Stimulated activated CD4-positive, alpha-beta T cell treated with anti-CD3 and anti-CD28 coated beads, TNF-alpha, amount 100 ng/mL, for 1 hour (primary cell): Measurements from ENCODE around the gene AP3D1.
"Not testable (repeated sequence)": the region's sequence is repeated elsewhere in the genome, so short reads cannot be mapped to it uniquely, and the experiment has no call there.

Experiments
- DNase-seq, 3 donors: peaks; one replicate each; pipeline ENCODE4 v3.0.0-alpha.2; 2020; ENCODE audit warnings: low read depth in 3 of 3, low spot score in 1 of 3

The AP3D1 gene

DNA sequence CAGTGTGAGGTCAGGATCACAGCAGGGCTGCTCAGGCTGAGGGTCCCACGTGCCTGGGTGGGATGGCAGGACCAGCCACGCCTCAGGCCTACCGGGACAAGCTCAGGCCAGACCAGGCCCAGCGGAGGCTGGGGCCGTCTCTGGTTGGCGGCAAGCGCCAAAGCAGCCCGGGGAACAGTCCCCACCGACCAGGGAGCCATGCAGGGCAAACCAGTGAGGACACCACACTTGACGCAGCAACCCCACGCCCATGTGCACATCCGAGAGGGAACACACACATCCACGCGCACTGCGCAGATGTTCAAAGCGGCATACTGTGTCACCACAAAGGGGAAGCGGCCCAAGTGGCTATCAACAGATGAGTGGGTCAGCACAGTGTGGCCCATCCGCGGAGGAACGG lies 39.5 kb downstream of the AP3D1 start:
- DNase-seq: no peak

DNA sequence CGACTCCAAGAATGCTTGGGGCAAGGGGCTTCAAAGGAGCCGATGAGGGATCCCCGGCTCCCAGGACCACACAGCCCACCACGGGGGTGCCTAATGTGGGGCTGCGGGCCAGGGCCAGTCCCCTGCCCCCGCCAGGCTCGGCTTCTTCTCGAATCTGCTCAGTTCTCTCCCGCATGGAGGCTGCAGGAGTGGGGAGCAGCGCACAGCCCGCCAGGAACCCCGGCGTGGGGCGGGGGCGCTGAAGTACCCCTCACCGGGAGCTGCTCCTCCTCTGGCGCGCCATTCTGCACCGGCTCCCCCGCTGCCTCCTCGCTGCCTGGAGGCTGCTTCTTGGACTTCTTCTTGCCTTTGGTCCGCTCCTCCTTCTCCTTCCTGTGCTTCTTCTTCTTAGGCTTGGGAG lies 39.9 kb downstream of the AP3D1 start:
- no peak for DNase-seq

DNA sequence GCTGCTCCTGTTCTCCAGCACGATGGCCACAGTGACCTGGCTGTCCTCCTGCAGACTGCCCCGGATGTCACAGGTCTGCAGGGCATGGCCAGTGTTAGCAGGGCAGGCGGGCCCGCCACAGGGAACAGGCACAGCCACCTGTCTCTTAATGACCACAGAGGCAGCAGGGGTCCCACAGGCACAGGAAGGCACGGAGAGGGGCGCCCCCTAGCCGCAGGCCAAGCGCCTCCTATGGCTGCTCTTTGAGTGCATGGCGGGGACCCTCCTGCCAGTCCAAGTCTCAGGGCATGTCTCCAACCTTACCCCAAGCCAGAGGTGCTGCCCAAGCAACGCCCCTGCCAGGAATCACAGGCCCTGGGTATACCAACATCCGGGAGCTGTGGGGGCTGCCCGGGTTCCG lies 40.5 kb downstream of the AP3D1 start:
- no peak for DNase-seq

DNA sequence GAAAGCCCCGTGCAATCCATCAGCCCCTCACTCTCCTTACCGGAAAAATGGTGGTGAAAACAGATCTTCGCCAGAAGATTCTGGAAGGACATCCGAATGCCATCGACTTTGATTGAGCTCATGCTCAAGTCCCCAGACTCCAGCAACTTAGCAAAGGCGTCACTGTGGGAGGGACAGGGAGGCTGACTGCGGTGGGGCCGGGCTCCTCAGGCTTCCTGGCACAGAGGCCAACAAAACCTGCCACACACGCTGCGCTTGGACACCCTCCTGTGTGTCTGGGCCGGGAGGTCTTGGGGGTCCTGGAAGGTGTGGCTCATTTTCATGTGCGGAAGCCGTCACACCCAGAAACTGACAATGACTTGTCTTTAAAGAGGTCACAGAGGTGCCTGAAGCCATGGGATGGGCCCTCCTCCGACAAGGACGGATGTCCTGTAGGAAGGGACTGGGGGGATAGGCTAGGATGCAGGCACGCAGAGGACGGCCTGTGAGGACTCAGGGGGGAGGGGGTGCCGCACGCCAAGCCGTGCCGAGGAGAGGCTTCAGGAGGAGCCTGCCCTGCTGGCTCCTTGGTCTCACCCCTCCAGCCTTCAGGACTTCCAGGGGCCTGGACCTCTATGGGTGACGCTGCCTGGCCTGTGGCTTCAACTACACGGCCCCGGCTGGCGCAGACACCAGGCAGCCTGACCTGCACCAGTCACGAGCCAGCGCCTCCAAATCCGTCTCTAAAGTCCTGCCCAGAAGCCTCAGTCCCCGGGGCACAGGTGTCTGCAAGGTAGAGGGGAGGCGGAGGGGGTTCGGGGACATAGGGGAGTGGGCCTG lies 42.1 kb downstream of the AP3D1 start:
- DNase-seq: no peak

DNA sequence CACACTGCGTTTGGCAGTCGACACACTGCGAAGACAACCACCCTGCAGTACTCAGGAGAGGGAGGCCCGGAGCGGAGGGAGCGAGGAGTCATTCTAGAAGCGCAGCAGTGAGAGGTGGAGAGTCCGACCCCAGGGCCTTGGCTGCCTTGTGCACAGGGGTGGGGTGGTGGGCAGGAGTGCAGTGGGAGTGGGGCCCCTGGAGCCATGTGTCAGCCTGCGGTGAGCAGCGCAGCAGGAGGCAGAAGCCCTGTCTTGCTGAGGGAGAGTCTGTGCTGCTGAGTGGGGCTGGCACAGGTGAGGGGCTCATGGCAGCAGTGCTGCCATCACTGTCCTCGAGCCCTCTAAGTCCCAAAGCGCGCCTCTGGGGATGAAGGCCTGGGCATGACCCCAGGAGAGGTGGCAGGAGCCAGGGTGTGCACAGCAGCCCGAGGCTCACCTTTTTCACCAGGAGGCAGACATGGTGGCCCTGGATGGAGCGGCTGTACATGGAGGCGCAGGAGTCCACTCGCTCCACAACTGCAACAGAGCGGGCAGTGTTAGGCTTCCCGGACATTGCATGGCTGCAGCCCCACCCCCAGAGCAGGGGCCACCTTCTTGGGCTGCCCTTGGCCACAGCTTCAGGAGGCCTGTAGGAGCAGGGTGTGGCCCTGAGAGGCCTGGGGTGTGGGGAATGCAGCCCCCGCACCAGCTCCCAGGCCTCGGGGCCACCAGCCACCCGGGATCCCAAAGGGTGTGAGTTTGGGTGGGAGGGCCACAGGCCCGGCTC lies 42.9 kb downstream of the AP3D1 start:
- DNase-seq: no peak

DNA sequence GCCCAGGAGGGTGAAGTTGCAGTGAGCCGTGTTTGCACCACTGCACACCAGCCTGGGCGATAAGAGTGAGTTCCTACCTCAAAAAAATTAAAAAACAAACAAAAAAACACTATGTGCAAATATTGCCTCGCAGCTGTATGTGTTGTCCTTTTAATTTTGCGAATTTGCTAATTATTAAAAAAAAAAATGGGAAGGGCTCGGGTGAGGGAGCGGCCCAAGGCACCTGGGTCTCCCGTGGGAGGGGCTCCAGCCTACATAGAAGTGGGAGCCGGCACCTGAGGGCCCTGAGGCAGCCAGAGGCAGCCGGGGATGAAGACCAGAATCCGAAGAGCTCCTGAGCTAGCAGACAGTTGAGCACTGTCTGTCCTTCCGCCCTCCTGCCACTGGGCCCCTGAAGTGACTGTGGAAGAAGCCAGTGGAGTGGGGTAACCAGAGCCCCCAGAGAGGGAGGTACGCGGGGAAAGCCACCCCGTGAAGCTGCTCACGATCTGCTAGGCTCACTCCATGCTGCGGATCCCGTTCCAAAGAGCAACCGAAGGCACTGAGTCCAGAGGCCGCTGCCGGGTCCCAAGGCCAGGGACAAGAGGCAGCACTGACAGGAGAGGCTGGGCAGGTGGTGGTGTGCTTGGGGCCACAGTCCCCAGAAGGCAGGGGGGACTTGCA lies 48.2 kb downstream of the AP3D1 start:
- no peak for DNase-seq

DNA sequence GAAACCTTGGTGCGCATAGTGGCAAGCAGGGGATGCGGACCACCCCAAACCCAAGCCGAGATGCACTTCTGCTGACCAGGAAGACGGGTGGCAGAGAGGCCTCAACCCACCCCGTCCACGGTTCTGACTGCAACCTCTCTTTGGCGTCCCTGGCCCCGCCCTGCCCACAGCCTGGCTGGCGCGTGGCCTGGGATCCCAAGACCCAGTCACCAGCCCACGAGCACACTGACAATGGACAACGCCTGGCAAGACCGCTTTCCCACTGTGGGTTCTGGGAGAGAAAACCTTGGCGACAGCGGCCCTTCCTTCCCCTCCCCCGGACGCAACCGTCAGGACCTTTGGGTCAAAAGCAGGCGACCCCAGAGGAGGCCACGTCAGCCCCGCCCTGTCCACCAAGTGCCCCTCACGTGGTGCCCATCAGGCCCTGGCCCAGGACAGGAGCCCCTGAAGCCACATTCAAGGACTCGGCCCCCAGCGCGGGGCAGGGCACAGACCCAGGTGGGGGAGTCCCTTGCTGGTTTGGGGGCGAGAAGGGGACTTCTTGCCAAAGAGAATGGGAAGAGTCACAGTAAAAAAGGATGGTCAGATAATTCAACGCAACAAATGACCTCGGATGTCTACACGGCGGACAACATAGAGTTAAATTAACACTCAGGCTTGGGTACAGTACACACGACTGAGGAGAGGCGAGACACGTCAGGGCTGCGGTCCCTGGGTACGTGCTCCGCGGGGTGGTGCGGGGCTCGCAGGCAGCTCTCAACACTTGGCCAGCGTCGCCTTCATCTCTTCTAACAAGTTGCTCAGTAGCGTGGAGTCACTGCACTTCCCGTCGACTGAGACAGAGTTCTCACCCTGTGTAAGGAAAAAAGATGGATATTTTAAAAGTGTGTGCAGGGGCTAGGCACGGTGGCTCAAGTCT lies 49.7 kb downstream of the AP3D1 start:
- no peak for DNase-seq

DNA sequence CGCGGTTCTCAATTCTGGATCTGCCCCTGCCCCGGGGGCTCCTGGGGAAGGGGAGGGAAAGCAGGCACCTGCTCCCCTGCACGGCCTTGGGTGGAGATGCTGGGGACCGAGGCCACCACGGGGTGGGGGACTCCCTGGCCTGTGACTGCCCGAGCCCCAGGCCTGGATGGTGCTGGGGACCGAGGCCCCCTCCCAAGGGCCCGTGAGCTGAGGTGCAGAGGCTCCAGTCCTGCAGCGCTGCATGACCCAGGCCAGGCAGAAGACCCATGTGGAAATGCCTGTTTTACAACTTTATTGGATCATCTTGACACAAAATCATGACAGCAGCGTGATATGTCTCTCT lies 50.7 kb downstream of the AP3D1 start:
- DNase-seq: no peak

DNA sequence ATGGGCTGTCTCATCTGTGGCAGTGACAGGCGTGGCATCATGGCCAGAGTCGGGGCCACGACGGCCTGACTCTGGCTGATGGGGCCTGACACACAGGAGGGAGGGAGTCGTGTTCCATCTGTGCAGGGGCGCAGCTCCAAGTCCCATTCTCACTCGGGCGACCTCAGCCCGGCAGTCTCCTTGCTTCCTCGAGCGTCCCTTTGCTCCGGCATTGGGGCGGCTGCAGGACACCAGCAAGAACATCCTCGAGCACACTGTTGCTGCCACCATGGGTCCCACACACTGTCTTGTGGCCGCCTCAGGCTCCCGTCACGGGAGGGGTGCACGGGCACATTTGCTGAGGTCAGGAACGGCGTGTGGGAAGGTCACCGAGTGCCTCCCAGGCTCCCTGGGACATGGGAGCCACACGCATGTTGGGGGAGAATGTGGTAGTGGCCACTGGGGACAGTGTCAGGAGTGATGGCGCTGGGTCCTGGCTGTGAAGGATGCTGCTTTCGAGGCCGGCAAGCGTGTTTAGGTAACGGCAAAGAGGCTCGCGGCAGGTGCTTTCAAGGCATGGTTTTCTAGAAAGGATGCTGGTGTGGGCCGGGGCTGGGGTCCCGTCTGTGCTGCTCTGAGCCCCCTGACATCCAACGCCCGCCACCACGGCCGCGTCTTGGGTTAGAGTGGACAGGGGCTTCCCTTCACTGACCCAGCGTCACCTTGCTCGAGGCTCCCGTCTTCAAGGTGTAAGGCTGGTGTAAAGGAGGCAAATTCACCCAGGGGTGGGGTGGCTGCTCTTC lies 51.2 kb downstream of the AP3D1 start:
- DNase-seq: no peak

DNA sequence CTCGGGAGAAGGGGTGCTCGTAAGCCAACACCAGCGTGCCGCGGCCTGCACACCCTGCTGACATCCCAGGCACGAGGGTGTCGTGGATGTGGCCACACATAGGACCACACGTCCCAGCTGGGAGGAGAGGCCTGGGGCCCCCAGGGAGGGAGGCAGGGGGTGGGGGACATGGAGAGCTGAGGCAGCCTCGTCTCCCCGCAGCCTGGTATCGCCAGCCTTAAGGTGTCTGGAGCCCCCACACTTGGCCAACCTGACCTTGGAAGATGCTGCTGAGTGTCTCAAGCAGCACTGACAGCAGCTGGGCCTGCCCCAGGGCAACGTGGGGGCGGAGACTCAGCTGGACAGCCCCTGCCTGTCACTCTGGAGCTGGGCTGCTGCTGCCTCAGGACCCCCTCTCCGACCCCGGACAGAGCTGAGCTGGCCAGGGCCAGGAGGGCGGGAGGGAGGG lies 52.3 kb downstream of the AP3D1 start:
- DNase-seq: no peak

DNA sequence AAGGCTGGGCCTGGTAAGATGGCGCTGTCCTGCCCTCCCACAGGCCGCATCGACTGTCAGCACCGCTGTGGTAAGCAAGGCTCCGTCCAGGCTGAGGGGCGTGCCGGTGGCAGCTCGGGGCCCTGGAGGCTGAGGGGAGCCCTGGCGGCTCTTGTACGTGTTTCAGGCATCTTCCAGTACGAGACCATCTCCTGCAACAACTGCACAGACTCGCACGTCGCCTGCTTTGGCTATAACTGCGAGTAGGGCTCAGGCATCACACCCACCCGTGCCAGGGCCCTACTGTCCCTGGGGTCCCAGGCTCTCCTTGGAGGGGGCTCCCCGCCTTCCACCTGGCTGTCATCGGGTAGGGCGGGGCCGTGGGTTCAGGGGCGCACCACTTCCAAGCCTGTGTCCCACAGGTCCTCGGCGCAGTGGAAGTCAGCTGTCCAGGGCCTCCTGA lies 53.5 kb downstream of the AP3D1 start:
- no peak for DNase-seq

DNA sequence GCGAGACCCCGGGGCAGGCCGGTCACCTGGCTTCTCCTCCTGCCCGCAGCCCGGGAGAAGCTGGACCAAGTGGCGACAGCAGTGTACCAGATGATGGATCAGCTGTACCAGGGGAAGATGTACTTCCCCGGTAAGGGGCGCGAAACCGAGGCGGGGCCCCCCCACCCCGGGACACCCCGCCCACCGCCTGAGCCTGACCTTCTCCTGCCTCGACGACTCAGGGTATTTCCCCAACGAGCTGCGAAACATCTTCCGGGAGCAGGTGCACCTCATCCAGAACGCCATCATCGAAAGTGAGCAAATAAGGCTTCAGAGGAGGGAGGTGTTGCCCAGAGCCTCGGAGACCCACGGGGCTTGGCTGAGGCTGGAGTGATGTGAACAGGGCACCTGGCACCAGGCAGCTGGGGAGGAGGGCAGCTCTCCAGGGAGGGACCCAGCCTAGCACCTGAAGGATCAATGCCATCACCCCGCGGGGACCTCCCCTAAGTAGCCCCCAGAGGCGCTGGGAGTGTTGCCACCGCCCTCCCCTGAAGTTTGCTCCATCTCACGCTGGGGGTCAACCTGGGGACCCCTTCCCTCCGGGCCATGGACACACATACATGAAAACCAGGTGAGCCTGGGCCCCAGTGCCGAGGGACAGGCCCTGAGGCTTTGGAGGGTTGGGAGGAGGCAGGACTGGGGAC lies 54.0 kb downstream of the AP3D1 start:
- no peak for DNase-seq

DNA sequence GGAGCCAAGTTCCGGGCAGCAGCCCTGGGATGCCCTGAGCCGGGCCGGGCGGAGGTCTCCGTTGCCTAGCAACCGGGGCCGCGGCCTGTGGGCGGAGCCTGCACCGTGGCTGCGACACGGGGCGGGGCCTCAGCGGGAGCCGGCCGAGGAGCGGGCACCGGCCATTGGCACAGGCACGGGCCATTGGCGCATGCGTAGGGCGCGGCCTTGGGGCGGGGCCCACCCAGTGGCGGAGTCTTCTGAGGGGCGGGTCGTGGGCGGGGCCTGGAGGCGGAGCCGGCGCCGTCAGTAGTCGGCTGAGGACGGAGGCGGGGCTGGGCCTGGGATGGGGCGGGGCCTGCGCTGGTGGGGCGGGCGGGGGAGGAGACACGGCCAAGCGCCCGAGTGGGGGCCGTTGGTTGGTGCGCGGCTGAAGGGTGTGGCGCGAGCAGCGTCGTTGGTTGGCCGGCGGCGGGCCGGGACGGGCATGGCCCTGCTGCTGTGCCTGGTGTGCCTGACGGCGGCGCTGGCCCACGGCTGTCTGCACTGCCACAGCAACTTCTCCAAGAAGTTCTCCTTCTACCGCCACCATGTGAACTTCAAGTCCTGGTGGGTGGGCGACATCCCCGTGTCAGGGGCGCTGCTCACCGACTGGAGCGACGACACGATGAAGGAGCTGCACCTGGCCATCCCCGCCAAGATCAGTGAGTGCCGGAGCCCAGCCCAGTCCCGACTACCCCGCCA lies 54.7 kb downstream of the AP3D1 start, which contains the start of gene IZUMO4:
Gene IZUMO4, plus strand, starts transcription at position 436 of the 723 bp plus-strand sequence. Its CDS starts 31 bp downstream, at position 467.
- DNase-seq: peak; percentile 100

DNA sequence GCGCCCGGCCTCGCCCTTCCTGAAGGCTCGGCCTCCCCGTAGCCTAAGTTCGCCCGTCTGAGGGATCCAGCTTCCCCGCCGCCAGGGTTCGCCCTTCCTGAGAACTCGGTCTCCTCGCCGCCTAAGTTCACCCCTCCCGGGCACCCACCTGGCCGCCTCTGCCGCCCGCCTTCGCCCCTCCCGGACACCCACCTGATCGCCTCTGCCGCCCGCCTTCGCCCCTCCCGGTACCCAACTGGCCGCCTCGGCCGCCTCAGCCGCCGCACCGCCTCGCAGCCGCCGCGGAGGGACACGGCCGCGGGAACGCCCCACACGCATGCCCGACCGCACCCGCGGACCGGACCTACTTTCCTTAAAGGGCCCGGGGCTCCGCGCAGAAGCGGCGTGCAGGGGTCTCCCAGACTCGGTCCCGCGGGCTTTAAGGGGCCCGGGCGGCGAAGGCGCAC lies 55.3 kb downstream of the AP3D1 start, which contains the start of gene MOB3A:
Gene MOB3A, minus strand, starts transcription at position 293 of the 446 bp plus-strand sequence. CDS start 17,766 bp downstream, outside the sequence.
- peak in 2 of 3 donors; percentile 77 to 80 for DNase-seq

DNA sequence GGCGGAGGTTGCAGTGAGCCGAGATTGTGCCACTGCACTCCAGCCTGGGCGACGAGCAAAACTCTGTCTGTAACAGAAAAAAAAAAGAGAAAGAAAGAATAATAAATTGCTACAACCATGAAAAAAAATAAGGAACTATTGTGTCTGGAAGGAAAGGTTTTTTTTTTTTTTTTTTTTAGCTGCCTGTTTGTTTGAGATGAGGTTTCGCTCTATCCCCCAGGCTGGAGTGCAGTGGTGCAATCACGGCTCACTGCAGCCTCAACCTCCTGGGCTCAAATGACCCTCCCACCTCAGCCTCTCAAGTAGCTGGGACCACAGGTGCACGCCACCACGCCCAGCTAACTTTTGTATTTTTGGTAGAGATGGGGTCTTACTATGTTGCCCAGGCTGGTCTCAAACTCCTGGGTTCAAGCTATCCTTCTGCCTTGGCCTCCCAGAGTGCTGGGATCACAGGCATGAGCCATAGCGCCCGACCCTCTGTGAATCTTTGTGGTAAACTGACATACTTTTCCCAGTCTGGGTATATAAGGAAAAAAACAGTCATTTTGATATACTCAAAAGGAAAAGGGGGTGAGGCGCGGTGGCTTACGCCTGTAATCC lies 59.3 kb downstream of the AP3D1 start:
- DNase-seq: not testable (repeated sequence)

DNA sequence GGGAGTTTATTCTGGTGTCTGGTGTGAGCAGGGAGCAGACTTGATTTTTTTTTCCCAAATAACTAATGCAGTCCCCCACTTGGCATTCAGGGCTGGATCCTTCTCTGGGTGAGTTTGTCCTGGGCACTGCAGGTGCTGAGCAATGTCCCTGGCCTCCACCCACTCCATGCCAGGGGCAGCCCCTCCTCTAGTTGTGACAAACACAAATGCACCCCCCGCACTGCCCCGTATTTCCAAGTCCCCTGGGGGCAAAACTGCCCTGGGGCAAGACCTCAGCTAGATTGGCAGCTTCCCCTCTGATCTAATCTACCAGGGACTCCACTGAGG lies 61.7 kb downstream of the AP3D1 start:
- no peak for DNase-seq

DNA sequence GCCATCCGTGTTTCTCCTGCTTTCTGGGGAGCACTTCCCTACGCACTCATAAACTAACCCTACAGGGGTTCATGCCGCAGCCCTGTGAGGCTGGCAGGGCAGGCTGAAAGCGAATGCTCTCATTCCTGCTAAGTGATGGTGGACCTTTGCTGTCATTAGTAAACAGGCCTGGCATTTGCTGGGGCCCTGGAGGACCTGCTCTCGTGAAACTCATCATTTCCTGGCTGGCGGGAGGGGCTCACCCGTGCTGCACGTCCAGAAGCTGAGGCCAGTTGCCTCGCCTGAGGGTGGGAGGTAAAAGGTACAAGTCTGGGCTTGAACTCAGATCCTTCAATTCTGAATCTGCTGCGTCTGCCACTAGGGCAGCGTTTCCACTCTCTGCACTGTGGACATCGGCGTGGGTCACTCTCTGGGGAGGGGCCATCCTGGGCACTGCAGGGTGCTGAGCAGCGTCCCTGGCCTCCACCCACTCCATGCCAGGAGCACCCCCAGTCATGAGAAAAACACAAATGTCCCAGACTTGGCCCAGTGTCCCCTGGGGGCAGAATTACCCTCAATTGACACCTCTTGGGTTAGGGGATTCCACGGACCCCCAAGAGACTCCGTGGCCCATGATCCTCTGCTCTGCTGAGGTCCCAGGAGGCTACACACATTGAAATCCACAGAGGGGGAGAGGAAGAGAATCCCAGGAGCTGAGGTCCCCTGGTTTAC lies 62.2 kb downstream of the AP3D1 start:
- DNase-seq: no peak
